ENCODE measurements around the gene KCNK5.

The KCNK5 gene

DNA sequence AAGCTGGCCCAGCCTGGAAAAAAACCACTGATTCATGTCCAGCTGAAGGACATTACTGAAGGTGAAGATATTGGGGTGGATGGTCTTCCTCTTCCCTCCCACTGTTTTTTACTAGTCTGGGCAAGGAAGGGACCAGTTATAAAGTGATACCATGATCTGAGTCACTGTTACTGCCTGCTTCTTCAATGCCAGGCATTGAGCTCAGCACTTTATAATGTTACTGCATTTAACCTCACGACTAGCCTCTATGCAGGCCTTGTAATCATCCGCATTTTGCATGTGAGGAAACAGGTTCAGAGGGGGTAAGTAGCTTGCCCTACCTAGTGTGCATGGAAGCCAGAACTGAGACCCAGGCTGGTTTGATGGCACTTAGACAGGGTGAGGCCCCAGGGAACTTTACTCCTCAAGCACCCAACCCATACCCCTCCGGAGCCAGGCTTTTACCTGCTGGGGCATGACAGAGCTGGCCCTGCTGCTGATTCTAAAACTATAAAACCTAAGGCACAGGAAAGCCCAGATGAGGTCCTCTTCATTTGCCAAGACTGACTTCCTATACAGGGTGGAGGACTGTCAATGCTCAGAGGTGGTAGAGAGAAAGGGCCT lies 11.0 kb upstream of the KCNK5 start:
- DNase-seq: no peak

DNA sequence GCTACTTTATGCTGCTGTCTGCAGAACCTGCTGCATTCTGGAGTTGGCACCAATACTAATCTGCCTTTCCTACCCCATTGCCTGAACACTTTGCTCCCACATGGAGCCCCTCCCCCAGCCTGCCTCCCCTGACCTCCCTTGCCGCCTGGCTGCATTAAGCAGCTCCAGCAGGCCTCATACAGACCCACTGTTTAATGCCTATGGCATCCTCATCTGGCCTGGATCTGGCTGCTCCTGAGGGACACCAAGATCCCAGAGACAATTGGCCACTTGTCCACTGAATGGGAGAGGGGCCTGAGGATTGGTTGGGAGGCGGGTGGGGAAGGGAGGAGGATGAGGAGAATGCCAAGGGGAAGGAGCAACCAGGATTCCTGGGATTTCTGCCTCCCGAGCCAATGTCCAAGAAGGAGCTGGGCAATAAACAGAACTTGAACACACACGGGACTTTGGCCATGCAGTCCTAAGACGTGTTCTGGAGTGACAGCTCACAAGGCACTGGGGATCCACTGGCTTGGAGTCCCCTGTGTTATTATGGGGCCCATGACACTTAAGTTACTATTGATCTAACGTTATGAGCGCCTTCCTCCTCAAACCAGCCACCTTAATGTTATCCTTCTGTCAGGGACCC lies 10.4 kb upstream of the KCNK5 start:
- no peak for DNase-seq

DNA sequence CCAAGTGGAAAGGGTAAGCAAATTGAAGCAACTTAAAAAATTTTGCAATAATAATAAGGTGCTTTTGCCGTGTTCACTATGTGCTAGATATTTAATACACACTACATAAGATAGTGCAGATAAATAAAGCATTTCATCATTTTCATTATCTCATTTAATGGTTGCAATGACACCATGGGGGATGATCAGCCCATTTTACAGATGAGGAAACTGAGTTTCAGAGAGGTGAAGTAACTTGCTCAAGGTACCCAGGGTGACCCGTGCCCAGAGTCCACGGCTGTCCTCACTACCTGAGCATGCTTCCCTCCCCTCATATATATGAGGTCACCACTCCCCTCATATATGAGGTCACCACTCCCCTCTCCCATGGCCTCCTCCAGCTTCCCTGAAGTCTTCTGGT lies 7.5 kb upstream of the KCNK5 start:
- DNase-seq: no peak

DNA sequence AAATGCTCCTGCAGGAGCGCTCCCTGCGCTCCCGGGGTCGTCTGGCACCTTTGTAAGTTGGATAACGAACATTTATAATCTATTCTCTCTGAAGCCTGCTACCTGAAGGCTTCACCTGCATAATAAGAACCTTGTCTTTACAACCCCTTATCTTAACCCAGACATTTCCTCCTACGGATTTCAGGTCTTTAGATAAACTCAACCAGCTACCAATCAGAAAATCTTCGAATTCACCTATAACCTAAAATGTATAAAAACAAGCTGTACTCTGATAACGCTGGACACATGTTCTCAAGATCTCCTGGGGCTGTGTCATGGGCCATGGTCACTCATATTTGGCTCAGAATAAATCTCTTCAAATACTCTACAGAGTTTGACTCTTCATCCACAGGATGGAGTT lies 4.1 kb upstream of the KCNK5 start:
- DNase-seq: no peak

DNA sequence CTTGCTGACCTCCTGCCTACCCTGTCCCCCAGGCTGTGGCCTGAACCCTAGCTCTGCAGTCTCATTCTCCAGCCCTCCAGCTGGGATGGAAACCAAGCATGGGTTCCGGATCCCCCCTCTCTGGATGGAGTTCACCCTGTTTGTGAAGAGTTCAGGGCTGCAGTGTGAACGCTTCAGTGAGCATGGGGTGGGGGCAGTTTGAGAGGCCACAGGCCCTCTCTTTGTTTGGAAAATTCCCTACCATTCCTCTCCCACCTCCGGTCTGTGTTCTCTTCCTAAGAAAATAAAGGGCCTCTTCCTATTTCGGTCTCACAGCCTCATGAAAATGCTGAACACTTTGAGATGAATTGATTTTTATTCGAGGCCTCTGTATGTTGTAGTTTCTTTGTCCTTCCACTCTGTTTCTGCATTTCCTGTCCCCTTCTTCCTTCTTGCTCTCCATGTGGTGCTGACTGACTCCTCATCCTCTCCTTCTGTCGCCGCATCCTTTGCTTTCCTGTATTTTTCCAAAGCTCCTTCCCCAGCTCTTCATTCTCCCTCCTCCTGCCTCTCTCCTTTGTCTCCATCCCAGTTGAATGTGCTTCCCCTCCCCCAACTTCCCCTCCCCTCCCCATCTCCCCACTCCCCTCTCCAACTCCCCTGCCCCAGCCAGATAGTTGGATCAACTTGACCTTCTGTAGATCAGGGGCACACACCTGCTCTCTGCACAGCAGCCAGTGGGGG lies 2.4 kb upstream of the KCNK5 start:
- DNase-seq: no peak

DNA sequence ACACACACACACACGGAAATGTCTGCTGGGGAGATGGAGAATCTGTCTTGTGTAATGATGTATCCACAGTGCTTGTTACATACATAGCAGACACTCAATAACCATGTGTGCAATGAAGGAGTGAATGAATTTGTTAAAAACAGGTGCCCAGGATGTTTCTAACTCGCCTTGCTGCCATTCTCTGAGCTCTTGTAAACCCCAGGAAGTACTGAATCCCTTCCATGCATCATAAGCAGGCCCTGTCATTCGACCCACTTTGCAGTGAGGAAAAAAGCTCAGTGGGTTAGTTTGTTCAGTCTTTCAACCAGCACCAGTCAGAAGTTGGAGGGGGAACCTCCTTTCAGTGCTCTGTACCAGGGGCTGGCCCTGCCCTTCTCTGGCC lies 1.4 kb upstream of the KCNK5 start:
- no peak for DNase-seq

DNA sequence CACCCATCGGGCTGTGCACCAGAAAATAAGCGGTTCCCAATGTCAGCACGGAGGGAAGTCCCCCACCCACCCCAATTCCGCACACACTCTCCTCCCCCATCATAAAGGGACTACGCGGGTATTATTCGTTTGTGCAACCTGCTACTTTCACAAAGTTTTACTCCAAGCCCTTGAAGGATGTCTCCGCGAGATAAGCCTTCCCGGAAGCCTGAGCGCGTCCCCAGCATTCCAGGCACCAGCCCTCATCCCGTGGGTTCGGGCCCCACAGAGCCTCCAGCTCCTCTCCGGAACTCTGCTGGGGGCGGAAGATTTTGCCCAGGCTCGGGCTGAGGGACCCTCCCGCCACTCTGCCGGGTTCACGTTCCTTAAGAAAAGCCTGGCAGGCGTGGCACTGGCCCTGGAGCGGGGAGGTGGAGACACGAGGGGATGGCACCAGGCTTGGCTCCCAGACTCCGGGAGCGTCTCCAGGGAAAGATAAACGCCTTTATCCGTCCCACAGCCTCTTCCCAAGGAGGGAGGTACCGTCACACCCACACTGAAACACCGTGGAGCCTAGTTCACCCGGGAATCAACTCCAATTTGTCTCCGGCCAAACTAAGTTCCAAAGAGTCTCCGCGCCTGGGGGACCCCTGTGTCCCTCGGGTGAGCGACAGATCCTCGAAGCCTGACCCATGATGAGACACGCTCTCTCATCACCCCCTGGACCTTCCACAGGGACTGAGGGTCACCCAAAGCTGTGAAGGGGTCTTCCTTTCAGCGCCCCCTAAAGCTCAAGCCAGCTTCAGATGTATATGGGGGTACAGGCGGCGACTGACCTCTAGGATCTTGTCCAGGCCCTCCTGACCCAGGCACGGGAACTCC lies 934 bp downstream of the KCNK5 start:
- DNase-seq: no peak

DNA sequence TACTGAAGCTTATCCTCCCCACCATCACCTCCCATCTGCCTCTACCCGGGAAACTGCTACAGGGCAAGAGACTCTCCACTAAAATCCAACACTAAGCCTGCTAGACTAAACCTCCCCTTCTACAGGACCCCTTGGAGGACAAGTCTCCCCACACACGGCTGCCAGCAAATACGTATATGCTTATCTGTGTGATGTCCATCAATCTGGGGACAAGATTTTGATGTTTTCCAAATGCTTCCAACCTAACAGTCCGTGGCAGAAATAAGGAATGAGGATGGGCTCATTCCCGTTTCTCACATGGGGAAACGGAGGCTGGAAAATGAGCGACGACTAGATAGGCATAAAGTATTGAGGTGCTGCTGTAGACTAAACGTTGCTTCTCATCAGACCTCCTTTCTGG lies 1.8 kb downstream of the KCNK5 start:
- no peak for DNase-seq

DNA sequence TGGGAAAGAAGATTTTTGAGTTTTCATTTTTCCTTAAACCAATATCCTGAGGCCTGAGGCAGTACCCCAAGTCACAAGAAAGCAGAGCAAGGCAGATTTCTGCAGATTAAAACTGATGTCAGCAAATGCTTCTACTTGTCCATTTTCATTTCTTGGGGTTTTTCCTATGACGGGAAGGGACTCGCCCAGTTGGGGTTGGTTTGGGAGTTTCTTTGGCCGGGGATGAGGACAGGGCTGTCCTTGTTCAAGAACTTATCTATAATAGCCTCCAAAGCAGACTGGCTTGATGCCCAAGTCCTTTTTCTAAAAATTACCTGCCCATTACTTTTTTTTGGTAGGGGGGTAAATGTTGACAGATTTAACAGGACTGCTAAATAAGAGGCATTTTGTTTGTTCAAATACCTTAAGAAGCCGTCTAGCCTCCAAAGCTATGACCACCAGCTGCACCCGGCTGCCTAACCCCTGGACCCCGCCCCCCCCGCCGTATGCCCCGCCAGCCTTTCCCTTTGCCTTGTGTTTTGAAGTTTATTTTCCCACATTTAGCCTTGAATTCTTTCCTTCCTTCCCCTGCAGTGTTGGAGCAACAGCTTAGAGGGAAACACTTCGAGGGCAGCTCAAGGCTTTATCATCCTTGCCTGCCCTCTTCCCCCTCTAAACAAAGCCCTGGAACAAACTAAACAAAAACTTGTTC lies 2.5 kb downstream of the KCNK5 start:
- no peak for DNase-seq

DNA sequence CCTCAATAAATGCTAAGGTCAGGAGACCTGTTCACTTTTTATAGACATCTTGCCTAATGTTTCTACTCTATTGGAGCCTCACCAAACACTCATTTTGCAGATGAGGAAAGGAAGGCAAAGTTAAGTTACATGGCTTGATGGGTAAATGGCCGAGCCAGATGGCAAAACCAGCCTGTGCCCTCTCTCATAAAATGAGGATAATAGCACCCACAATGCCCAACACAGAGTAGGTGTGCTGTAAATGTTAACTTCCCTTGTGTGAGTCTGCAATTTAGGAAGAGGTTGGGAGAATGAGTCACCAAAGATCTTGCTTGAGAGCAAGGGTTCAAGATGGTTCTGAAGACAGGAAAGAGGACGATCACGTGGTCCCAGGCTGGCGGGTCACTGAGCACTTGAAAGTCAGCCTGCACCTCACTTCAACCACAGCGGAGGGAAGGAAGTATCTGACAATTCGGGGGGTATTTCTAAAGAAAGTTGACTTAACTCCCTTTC lies 3.3 kb downstream of the KCNK5 start:
- no peak for DNase-seq

DNA sequence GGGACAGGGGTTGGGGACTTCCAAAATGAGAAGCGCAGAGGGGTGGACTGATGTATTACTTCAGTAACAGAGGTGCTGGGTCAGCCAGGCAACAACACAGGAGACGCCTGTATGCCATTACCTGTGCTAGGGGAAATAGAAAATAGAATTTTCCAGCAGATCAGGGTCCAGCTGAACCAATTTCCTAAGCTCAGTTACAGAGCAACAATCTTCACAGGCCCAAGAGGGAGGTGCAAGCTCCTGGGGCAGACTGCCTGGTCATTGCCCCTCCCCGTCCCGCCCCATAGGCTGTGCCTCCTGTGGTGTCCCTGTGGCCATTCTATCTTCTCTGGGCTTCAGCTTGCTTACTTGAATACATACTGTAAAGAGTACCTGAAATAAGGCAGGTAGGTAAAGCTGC lies 3.7 kb downstream of the KCNK5 start:
- DNase-seq: no peak

DNA sequence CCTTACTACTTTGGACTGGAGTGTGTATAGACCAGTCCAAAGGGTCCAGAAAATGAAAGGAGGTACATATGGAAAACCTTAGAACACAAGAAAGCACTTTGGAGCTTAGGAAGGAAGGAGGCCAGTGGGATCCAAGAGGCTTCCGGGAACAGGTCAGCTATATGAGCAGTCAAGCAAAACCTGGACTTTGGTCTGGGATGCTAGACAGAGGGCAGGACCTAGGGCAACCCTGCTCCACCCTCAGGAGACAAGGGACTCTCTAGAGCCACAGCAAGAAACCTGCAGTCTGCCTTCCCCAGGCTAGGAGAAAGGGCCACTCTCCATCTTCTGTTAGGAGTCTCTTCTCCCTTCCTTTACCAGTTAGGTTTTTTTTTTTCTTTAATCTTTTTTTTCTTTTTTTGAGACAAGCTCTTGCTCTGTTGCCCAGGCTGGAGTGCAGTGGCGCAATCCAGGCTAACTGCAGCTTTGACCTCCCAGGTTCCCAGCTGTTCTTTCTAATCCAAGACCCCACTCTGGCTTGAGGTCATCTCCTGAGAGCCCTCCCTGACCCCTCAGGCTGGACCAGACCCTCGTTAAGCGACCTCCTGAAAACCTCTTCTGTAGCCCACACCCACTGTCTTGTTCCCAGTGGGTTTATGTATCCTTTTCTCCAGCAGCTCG lies 4.6 kb downstream of the KCNK5 start:
- no peak for DNase-seq

DNA sequence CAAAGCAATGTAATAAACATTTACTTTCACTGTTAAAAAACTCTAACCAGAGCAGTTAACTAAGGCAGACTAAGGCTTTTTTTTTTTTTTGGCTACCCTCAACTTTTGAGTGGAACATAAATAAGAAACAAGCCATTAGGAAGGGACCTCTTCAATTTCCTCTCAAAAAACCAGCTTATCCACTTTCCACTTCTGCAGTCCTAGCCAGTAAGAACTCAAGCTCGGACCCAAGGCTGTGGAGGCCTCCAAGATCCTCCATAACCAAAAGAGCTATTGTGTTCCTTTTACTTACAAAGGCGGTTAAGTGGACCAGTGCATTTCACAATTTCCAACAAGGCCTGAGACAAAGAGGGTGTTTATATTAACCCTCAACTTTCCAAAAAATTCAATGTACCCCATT lies 5.3 kb downstream of the KCNK5 start:
- DNase-seq: no peak

DNA sequence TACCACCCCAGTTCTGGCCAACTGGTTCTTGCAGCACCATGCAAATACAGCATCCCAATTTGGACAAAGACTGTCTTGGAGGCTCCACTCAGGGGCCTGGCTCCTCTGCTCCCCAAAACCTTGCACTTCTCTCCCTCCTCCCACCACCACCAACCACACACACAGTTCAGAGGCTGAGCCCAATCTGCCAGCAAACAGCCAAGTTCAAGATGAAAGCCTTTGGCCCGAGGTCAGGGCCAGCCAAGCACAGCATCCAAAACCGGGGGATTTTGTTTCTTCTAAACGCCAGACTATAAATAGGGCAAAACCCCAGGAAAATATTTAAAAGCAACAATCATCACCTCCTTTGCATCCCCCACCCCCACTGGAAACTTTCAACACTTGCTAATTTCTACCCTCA lies 5.7 kb downstream of the KCNK5 start:
- DNase-seq: no peak

DNA sequence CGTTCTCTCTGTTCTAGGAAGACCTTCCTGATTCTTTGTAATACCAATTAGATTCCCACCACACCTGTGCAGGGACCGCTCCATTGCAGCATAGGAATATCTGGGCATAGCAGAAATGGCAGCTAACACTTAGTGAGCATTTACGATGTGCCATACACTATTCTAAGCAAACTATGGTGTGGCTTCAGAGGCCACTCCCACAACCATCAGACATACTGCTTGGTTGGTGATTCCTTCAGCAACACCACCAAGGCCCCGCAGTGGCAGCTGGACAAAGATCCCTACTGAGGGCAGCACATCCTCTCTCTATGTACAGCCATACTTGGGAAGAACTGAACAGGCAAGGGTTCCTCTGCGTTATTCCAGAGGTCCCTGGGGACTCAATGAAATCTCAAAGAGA lies 6.2 kb downstream of the KCNK5 start:
- no peak for DNase-seq

DNA sequence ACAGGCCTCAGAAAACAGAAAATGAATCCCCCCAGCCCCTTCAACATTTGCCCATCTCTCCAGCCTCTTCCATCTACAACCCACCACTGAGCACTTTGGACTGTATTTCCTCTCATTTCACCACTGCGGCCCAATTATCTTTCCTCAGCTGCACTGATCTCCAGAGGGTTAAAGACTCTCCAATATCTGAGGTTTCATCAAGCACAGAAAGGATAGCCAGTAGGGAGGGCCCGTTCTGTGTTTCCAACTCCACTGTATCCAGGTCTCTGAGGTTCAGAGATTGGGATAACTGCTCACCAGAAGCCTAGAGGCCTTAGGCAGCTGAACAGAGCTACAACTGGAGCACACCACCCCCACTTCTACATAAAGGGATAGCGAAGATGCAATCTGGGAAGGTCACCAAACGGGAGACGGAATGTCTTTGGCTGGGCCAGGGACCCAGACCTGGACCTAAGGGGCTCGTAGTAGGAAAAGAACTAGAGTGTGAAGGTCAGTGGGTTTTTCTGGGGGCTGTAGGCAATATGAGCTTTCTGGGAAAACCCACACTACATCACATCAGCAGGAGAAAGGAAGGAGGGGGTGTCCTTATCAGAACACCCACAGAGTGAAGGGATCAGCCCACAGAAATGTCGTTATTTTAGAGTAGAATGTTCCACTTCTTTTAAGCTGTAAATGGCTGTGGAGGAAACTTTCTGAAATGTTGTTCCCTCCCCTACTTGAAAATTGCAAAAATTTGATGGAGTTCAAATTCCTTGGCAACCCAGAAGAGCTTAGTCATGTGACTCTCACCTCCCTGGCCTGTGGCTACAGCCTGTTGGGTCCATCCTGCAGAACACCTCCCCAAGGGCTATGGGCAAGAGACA lies 7.3 kb downstream of the KCNK5 start:
- no peak for DNase-seq

DNA sequence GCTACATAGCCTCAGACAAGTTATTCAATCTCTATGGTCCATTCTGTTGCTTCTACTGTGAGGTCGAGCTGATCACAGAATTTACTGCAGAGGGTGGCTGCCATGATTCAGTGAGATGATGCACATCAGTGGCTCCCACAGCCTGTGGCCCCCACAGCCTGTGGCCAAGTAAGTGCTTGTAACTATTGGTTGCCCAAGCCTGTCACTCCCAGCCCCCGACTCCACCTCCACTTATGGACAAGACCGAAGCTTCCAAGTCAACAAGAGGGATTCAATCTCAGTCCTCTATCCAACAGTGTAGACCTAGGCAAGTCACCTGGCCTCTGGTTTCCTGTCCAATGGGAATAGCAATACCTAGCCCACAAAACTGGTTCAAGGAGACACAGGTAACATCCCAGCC lies 8.2 kb downstream of the KCNK5 start:
- no peak for DNase-seq

DNA sequence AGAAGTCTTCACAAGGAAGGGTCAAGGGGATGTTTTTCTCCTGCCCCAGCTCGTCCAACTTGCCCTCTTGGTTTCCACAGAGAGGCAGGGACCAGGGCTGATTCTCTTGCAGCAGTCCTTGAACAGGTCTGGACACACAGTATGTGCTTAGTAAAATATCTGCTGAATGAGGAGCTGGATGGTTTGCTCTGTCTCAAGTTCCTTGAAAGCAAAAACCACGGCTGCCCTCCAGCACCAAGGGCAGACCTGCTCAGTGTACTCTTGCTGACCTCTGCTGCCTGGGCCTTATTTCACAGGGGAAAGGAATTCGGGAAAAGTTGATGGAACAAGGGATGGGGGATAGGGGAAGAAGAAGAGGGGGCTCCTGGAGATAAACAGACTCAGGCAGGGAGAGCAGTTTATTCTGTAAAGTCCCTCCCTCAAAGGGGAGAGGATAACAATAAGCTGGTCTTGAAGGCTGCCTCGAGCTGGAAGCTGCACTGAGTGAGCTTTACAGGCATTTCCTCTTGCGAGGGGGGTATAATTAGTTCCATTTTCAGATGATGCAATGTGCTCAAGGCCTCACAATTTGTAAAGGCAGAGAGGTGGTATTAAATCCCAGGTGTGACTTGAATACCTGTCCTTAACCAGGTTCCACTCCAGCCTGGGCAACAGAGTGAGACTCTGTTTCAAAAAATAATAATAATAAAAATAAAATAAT lies 10.3 kb downstream of the KCNK5 start:
- no peak for DNase-seq

DNA sequence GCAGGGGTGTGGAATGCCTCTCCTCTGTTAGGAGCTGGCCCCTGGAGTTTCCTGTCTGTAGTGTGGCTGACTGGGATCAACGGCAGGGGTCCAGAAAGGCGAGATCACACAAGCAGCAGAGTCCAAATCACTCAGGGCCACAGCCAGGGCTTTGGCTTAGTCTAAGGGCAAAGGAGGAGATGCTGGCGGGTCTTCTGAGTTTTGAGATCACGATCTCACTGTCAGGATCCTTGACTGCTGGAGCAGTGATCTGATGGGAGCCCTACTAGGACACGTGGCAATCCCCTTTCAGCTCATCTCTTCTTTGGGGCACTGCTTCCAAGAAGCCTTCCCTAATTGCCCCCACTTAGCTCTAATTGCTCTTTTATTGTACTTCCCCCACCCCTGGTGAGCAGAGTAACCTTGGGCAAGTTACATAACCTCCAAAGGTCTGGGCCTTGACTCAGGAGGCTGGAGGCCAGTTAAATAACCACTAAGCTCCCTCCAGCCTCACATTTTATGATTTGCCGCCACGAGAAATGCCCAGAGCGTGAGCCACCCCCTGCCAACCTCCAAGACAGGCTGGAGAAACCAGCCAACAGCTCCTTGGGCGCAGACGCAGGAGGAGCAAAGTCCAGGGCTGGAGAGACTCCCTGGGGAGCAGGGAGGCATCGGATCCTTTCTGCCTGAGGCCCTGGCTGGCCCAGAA lies 12.0 kb downstream of the KCNK5 start:
- DNase-seq: no peak

DNA sequence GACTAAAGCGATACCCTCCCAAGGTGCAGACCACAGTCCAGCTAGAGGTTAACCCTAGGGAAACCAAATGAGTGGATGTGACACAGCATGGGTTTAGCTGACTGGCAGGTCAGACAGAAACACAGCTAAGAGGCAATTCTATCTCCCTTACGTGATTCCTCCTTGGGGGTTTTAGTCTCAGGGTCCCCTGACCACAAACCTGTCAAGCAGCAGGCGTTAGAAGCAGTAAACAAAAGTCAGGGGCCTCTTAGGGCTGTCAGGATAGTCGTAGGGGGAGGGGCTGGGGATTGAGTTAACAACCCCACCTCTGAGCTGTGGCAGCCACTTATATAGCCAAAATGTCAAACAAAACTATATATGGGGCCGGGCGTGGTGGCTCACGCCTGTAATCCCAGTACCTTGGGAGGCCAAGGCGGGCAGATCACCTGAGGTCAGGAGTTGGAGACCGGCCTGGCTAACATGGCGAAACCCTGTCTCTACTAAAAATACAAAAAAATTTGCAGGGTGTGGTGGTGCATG lies 13.6 kb downstream of the KCNK5 start:
- DNase-seq: no peak
